GM13977 (cell line): ENCODE data around the gene HIPK2.
A peak's percentile ranks its signal among the peaks of the same experiment; 100 is the strongest.

Experiments
- DNase-seq: peaks from one replicate; pipeline ENCODE4 v3.0.0; 2012; ENCODE audit warnings: low spot score
- in situ Hi-C: fragments of 300-500 bp; cut with MboI; formaldehyde crosslinking; loops from one replicate; pipeline ENCODE4 v1.12.0; 2022; ENCODE audit warnings: low sequenced_read_pairs, low pct_unique_long_range_greater_than_20kb, mixed read lengths, inconsistent platforms; ENCODE audit not compliant: unreplicated experiment
- TF ChIP-seq, protein P1 (sequence below): IDR thresholded peaks from 2 replicates; pipeline ENCODE4 v1.5.1; 2012; ENCODE audit warnings: mild to moderate bottlenecking, control low read depth; ENCODE audit not compliant: insufficient read depth; ENCODE audit errors: extremely low read depth, missing control alignments

The HIPK2 gene

DNA sequence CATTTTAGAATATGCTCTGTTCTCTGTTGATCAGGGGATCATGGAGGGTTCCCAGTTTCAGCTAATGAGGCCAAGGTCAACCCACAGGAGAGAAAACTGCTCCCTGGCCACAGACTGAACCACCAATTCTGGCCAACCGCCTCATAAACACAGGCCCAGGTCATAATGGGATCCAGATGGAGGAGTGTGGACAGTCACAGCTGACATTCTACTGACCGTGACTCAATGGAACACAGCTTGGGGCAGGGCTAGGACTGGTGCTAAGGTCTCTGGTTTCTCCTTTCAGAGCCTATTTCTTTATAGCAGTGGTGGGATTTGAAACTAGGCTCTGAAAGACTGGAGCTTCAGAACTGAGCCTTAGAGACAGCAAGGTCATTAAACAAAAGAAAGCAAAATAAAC is 68.3 kb downstream of the HIPK2 start:
- no peak for DNase-seq
- in situ Hi-C loops: no loop called here
- TF ChIP-seq, protein P1, sequence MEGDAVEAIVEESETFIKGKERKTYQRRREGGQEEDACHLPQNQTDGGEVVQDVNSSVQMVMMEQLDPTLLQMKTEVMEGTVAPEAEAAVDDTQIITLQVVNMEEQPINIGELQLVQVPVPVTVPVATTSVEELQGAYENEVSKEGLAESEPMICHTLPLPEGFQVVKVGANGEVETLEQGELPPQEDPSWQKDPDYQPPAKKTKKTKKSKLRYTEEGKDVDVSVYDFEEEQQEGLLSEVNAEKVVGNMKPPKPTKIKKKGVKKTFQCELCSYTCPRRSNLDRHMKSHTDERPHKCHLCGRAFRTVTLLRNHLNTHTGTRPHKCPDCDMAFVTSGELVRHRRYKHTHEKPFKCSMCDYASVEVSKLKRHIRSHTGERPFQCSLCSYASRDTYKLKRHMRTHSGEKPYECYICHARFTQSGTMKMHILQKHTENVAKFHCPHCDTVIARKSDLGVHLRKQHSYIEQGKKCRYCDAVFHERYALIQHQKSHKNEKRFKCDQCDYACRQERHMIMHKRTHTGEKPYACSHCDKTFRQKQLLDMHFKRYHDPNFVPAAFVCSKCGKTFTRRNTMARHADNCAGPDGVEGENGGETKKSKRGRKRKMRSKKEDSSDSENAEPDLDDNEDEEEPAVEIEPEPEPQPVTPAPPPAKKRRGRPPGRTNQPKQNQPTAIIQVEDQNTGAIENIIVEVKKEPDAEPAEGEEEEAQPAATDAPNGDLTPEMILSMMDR: no peak

GRCh38 chr7:139708541-139708940 is 69.3 kb downstream of the HIPK2 start:
- peak; percentile 72 for DNase-seq
- in situ Hi-C loops: no loop called here
- TF ChIP-seq, protein P1: peak; percentile 14

DNA sequence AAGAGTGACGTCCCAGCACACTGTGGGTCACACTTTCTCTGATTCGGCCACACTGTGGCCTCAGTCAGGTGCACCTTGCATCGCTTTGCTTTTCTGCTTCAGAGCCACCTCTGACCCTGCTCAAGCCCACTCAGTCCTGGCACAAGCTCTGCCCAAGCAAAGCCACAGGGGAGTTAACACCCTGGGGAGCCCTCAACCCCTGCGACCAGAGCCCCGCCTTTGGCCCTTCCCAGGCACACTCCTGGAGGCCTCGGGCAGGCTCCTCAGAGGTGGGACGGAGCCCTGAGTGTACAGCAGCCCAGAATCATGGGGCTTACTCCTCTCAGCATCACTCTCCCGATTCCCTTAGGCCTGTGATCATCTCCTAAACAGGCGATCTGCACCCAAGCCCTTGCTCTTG is 71.0 kb downstream of the HIPK2 start:
- TF ChIP-seq, protein P1: no peak
- no peak for DNase-seq
- in situ Hi-C loops: no loop called here

GRCh38 chr7:139704308-139704879 is 73.4 kb downstream of the HIPK2 start:
- TF ChIP-seq, protein P1: no peak
- in situ Hi-C loops: no loop called here
- no peak for DNase-seq

- TF ChIP-seq, protein P1: no peak
- DNase-seq: no peak
- in situ Hi-C loops: no loop called here
Observed at GRCh38 chr7:139703487-139704307, 74.1 kb downstream of the HIPK2 start.

DNA sequence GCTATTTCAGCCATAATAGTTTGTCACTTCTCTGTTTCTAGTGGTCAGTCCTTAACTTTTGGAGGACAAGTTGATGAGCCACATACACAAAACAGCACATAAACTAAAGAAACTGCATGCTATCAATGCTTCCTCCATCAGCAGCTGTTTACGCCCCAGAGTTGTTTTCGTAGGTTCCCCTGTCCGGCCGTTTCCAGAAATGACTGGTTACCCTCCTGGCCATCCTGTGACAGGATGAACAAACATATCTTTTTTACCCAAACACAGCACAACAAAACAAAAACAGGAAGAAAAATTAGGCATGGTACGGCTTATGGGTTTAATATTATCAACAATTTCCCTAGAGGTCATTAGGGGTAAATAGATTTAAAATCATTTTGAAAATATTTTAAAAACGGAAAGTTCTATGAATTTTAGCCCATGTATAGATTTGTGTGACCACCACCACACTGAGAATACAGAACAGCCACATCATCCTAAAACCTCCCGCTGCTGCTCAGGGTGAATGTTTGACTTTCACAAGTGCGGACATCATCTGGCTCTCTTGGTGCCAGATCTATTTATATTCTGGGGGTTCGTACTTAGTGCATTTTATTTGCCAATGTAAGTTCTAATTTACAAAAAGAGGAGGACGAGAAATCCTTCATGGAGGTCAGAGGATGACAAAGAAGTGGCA is 74.8 kb downstream of the HIPK2 start:
- in situ Hi-C loops: no loop called here
- peak; percentile 63 for DNase-seq
- TF ChIP-seq, protein P1: no peak
